Esophagus squamous epithelium (tissue), 5 donors: ENCODE results near the gene MYO9B. TPM values are rescaled to one million over a fixed set of nuclear protein-coding genes. Genes with fewer than 3 reads are reported as not detected.

ENCODE experiments used
- DNase-seq: peaks from one replicate; lab custom pipeline; 2025; lab: John Stamatoyannopoulos, UW
- H3K27ac ChIP-seq, 4 donors: fragments of 200-600 bp; sonication (generic); one replicate each; pipeline ENCODE4 v1.5.1; 2016 to 2019; ENCODE audit warnings: mild to moderate bottlenecking in 1 of 4
- H3K27me3 ChIP-seq, 4 donors: fragments of 200-600 bp; sonication (generic); 1 replicate in 3 of 4; 2 replicates in 1 of 4; pipeline versions ENCODE4 v1.5.1 to v1.6.0; 2017 to 2021; ENCODE audit warnings: antibody characterized with exemption in 1 of 4
- H3K36me3 ChIP-seq, 3 donors: fragments of 200-600 bp; sonication (generic); one replicate each; pipeline ENCODE4 v1.5.1; 2016 to 2019
- H3K4me1 ChIP-seq, 3 donors: fragments of 200-600 bp; sonication (generic); one replicate each; pipeline ENCODE4 v1.5.1; 2017 to 2019
- H3K4me3 ChIP-seq, 4 donors: fragments of 200-600 bp; sonication (generic); 1 replicate in 3 of 4; 2 replicates in 1 of 4; pipeline ENCODE4 v1.5.1; 2016 to 2019; ENCODE audit warnings: mild to moderate bottlenecking in 2 of 4, moderate library complexity in 1 of 4
- H3K9me3 ChIP-seq, 3 donors: fragments of 200-600 bp; sonication (generic); one replicate each; pipeline ENCODE4 v1.5.1; 2016 to 2019
- POLR2A ChIP-seq, 4 donors: fragments of 450-650 bp; IDR thresholded peaks; one replicate each; pipeline ENCODE4 v1.6.1; 2017; ENCODE audit warnings: antibody characterized with exemption in 4 of 4, mild to moderate bottlenecking in 4 of 4, moderate library complexity in 3 of 4
- WGBS, 2 donors: methylation state at CpG; one replicate each; pipeline ENCODE4 v1.1.5; 2018; 5-methylcytosine and 5-hydroxymethylcytosine counted together
- intact Hi-C: fragments of 100-400 bp; cut with DNase I; formaldehyde crosslinking; loops from one replicate; pipeline ENCODE4 v1.15.0; 2022
- total RNA-seq, 4 donors: library from RNA; depleted of rRNA; stranded (reverse); fragments of >200 nt; gene quantifications; one replicate each; pipeline ENCODE4 v1.1.0, GENCODE V29; 2016
- TF ChIP-seq, protein P1 (sequence below), 6 experiments: fragments of 450-650 bp in 4 of 6; fragments of 200-600 bp in 2 of 6; sonication (generic) in 2 of 6; IDR thresholded peaks; one replicate each; pipeline ENCODE4 v1.5.1; 2016 to 2019; ENCODE audit warnings: antibody characterized with exemption in 6 of 6, mild to moderate bottlenecking in 4 of 6, moderate library complexity in 4 of 6
- donor health status: DM: yes; HTN: yes; CAD: no.

Gene MYO9B
- total RNA-seq, 4 donors from 2014 or later, result 25.5 to 60.5 (median 39.5) TPM

DNA sequence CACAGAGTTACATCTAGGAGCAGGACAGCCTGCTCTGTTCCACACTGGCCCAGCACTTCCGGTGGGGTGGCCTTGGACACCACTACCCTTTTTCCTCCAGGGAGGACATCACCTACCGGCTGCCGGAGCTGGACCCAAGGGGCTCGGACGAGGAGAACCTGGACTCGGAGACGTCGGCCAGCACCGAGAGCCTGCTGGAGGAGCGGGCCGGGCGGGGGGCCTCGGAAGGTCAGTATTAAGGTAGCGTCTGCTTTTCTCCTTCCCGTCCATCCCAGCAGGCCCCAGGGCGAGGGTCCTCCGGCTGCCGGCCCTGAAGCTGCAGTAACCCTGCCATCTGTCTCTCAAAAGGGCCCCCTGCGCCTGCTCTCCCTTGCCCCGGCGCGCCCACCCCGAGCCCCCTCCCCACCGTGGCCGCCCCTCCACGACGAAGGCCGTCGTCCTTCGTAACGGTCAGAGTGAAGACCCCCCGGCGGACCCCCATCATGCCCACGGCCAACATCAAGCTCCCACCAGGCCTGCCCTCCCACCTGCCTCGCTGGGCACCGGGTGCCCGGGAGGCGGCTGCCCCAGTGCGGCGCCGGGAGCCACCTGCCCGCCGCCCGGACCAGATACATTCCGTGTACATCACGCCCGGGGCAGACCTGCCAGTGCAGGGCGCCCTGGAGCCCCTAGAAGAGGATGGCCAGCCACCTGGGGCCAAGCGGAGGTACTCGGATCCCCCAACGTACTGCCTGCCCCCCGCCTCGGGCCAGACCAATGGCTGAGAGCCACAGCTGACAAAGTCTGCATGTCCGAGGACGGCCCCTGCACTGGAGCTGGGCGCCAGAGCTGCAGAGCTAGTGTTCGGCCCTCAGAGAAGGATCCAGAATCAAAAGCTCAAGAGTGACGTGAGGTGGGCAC, 136.2 kb downstream of the MYO9B start:
- DNase-seq, result no peak
- H3K4me1 ChIP-seq, result peaks cover 3 to 20% (median 11%) of the 10 kb centered on the region in 3 donors
- 91 to 100% methylated on average over 2 to 6 of the region's 58 CpGs for WGBS, 2 donors
- intact Hi-C loops, result no loop called here
- no peak overlapping the region for H3K4me3 ChIP-seq
- H3K9me3 ChIP-seq, result no peaks in the 10 kb centered on the region
- H3K36me3 ChIP-seq, result peaks cover 8 to 78% (median 15%) of the 10 kb centered on the region in 3 donors
- no peak overlapping the region for H3K27ac ChIP-seq
- TF ChIP-seq POLR2A (IDR thresholded peaks at IDR 0.05), result no peak
- TF ChIP-seq, protein P1, sequence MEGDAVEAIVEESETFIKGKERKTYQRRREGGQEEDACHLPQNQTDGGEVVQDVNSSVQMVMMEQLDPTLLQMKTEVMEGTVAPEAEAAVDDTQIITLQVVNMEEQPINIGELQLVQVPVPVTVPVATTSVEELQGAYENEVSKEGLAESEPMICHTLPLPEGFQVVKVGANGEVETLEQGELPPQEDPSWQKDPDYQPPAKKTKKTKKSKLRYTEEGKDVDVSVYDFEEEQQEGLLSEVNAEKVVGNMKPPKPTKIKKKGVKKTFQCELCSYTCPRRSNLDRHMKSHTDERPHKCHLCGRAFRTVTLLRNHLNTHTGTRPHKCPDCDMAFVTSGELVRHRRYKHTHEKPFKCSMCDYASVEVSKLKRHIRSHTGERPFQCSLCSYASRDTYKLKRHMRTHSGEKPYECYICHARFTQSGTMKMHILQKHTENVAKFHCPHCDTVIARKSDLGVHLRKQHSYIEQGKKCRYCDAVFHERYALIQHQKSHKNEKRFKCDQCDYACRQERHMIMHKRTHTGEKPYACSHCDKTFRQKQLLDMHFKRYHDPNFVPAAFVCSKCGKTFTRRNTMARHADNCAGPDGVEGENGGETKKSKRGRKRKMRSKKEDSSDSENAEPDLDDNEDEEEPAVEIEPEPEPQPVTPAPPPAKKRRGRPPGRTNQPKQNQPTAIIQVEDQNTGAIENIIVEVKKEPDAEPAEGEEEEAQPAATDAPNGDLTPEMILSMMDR (IDR thresholded peaks at IDR 0.05), result no peak
- no peaks in the 10 kb centered on the region for H3K27me3 ChIP-seq

DNA sequence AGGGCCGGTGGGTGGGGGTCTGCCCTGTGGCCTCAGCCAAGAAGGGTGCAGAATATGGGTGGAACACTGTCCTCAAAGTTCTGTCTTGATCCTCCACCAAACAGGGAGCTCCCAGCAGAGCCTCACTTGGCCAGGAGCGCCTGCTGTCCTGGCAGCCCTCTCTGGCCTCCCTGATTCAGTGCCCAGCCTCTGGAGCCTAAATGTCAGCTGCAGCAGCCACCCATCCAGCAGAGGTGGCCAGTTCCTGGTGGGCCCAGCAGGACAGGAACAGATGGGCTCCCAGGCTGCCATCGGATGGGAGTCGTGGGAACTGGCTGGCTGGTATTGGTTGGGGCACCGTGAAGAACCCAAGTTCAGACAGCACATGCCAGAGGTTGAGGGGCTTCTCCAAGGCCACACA, 137.8 kb downstream of the MYO9B start:
- 83 to 93% methylated on average over 1 to 5 of the region's 5 CpGs for WGBS, 2 donors
- intact Hi-C loops, result no loop called here
- Histone ChIP-seq H3K27ac (no peak overlapping the region), H3K27me3 (no peaks in the 10 kb centered on the region), H3K4me1 (peaks cover 3 to 20% (median 11%) of the 10 kb centered on the region in 3 donors), H3K4me3 (no peak overlapping the region), H3K9me3 (no peaks in the 10 kb centered on the region), H3K36me3 (peaks cover 8 to 78% (median 15%) of the 10 kb centered on the region in 3 donors)
- TF ChIP-seq, protein P1 (IDR thresholded peaks at IDR 0.05), result no peak
- TF ChIP-seq POLR2A (IDR thresholded peaks at IDR 0.05), result no peak
- no peak for DNase-seq

GRCh38 chr19:17214508-17215126, 139.0 kb downstream of the MYO9B start:
- H3K36me3 ChIP-seq, result peaks cover 8 to 78% (median 15%) of the 10 kb centered on the region in 3 donors
- peaks cover 3 to 20% (median 11%) of the 10 kb centered on the region in 3 donors for H3K4me1 ChIP-seq
- H3K27me3 ChIP-seq, result no peaks in the 10 kb centered on the region
- DNase-seq, result no peak
- H3K4me3 ChIP-seq, result peak overlapping the region; percentile 60 to 79 (median 78)
- intact Hi-C loops, result no loop called here
- TF ChIP-seq, protein P1 (IDR thresholded peaks at IDR 0.05), result no peak
- no peak for TF ChIP-seq POLR2A (IDR thresholded peaks at IDR 0.05)
- H3K9me3 ChIP-seq, result no peaks in the 10 kb centered on the region
- peak overlapping the region; percentile 93 to 96 (median 96) for H3K27ac ChIP-seq
- WGBS, 2 donors, result 12 to 20% methylated on average over 12 of the region's 16 CpGs

DNA sequence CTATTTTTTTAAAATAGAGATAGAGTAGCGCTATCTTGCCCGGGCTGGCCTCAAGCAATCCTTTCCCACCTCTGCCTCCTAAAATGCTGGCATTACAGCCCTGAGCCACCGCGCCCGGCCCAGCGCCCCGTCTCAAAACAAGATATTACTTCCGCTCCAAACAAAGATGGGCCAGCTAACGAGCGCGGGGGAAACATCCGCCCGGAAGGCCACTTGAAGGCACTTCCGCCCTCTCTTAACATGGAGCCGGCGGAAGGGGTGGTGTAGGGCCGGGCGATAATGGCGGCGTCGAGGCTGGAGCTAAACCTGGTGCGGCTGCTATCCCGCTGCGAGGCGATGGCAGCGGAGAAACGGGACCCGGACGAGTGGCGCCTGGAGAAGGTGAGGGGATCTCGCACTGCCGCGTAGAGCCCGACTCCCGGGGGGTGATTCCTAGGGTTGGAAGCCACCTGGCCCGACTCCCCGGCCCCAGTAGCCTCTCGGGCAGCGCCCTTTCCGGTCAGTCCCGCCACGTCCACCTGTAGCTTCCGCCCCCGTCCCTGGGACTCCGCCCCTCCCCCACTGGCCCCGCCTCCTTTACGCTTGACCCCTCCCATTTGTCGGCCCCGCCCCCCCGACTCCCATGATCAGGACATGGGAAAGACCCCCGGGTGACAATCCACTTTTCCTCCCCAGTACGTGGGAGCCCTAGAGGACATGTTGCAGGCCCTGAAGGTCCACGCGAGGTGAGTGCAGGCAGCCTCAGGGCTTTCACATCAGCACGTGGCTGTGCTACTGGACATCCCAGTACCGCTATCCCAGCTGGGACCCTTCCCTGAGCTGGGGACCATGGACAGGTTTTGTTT, 139.8 kb downstream of the MYO9B start, which contains the start of gene USE1:
USE1 (plus strand) TSS at position 231 of the 845 bp plus-strand sequence; CDS start at position 280, 49 bp downstream.
- peak; percentile 58 for DNase-seq
- intact Hi-C loops, result no loop called here
- H3K4me1 ChIP-seq, result peaks cover 3 to 27% (median 18%) of the 10 kb centered on the region in 3 donors
- peak within 1 kb of the TSS; percentile 93 to 96 (median 96) for H3K27ac ChIP-seq
- TF ChIP-seq, protein P1 (IDR thresholded peaks at IDR 0.05), result peak in 1 of 6 experiments; percentile 19
- peak in 2 of 4 donors; percentile 52 to 65 for TF ChIP-seq POLR2A (IDR thresholded peaks at IDR 0.05)
- no peaks in the 10 kb centered on the region for H3K27me3 ChIP-seq
- H3K9me3 ChIP-seq, result no peaks in the 10 kb centered on the region
- 0 to 2% methylated on average over 12 to 13 of the region's 56 CpGs for WGBS, 2 donors
- H3K36me3 ChIP-seq, result peaks cover 8 to 73% (median 15%) of the 10 kb centered on the region in 3 donors
- H3K4me3 ChIP-seq, result peak within 1 kb of the TSS; percentile 60 to 79 (median 78)
